GM12892 (cell line): ENCODE results near the gene PPP1R26.

Source experiments
- POLR2AphosphoS5 ChIP-seq: IDR thresholded peaks from 2 replicates; pipeline ENCODE4 v1.6.1; 2011; ENCODE audit warnings: low read depth, low read length, control low read depth
- TAF1 ChIP-seq: IDR thresholded peaks from 2 replicates; pipeline ENCODE4 v1.6.1; 2011; ENCODE audit warnings: low read depth, mild to moderate bottlenecking, control low read depth, low read length, borderline replicate concordance

GRCh38 chr9:135440620-135441019 lies 39.0 kb upstream of the PPP1R26 start:
- TF ChIP-seq TAF1 (no peak), POLR2AphosphoS5 (no peak)
